Measurements from ENCODE around the gene MGLL. TPM values are rescaled to one million over a fixed set of nuclear protein-coding genes. Genes with fewer than 3 reads are reported as not detected.

The MGLL gene
- total and polyA plus RNA-seq, 4 donors, result 67.0 to 182 (median 78.2) TPM

DNA sequence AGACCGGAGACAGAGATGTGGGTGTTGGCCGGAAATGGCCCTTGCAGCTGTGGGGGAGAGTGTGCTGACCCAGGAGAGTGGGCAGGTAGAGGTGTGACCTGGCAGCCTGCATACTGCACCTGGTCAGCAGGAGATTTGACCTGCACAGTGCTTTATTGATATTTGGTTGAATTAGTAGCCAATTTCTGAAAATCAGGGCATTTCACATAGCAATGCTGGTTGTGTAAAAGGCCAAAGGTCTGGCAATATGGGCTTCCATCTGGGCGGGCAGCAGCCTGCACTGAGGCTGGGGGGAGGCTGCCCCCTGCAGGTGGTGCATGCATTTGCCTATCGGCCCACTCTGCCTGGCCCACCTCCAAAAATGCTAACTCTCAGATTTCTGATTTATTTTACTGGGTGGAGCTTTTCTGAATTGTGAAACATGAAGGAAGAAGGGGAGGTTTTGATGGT is 9.4 kb upstream of the MGLL start:
- Histone ChIP-seq H3K36me3 (ENCODE audit: control insufficient read depth in 4 of 4, insufficient read depth in 4 of 4, low read length in 4 of 4) (no peaks in the 10 kb centered on the region), H3K27ac (ENCODE audit: low read depth in 1 of 2, low read length in 1 of 2) (no peak overlapping the region), H3K4me3 (no peak overlapping the region), H3K9ac (ENCODE audit: insufficient read depth in 1 of 2, low read length in 2 of 2) (no peak overlapping the region), H3K4me1 (ENCODE audit: control insufficient read depth in 5 of 5, insufficient read depth in 5 of 5, low read length in 5 of 5) (no peaks in the 10 kb centered on the region), H3K27me3 (ENCODE audit: control insufficient read depth in 3 of 3, insufficient read depth in 3 of 3, low read length in 2 of 3) (no peaks in the 10 kb centered on the region), H3K9me3 (ENCODE audit: control insufficient read depth in 4 of 4, insufficient read depth in 3 of 4, low read length in 3 of 4) (peaks cover 0 to 6% (median 0%) of the 10 kb centered on the region in 4 donors)
- DNase-seq (peak in 1 of 3 donors; percentile 35), ATAC-seq (ENCODE audit: insufficient read depth, low FRiP score) (peak; percentile 79)
- 52 to 53% methylated on average over 4 of the region's 4 CpGs for WGBS, 2 donors
- TF ChIP-seq, protein P1, sequence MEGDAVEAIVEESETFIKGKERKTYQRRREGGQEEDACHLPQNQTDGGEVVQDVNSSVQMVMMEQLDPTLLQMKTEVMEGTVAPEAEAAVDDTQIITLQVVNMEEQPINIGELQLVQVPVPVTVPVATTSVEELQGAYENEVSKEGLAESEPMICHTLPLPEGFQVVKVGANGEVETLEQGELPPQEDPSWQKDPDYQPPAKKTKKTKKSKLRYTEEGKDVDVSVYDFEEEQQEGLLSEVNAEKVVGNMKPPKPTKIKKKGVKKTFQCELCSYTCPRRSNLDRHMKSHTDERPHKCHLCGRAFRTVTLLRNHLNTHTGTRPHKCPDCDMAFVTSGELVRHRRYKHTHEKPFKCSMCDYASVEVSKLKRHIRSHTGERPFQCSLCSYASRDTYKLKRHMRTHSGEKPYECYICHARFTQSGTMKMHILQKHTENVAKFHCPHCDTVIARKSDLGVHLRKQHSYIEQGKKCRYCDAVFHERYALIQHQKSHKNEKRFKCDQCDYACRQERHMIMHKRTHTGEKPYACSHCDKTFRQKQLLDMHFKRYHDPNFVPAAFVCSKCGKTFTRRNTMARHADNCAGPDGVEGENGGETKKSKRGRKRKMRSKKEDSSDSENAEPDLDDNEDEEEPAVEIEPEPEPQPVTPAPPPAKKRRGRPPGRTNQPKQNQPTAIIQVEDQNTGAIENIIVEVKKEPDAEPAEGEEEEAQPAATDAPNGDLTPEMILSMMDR (IDR thresholded peaks at IDR 0.05; ENCODE audit: control extremely low read depth, extremely low read depth), result peak; percentile 50

DNA sequence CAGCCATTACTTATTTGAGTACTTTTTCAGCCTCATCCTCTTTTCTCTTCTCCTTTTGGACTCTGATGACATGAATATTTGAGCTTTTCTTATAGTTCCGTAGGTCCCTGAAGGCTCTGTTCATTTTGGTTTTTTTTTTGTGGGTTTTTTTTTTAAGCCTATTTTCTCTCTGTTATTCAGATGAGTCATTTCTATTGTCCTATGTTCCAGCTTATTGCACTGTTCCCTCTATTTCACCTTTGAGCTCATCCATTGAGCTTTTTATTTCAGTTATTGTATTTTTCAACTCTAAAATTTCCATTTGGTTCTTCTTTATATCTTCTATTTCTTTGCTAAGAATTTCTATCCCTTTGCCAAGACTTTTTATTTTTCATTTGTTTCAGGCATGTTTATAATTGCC is 7.2 kb upstream of the MGLL start:
- H3K27ac ChIP-seq (ENCODE audit: low read depth in 1 of 2, low read length in 1 of 2), result no peak overlapping the region
- H3K27me3 ChIP-seq (ENCODE audit: control insufficient read depth in 3 of 3, insufficient read depth in 3 of 3, low read length in 2 of 3), result no peaks in the 10 kb centered on the region
- 46 to 96% methylated on average over 1 of the region's 1 CpG for WGBS, 2 donors

DNA sequence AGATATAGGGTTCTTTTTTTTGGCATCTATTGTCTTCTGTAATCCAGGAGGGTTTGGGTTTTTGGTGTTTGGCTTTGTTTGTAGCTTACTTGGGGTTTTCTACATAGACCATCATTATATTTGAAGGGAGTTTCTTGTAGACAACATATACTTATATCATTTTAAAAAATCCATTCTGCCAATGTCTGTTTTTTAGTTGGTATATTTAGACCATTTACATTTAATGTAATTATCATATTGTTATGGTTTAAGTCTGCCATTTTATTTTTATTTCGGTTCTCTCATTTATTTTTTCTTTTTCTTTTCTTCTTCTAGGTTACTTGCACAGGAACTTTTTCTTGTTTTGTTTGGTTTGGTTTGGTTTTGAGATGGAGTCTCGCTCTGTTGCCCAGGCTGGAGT is 5.5 kb upstream of the MGLL start:
- Histone ChIP-seq H3K27me3 (ENCODE audit: control insufficient read depth in 3 of 3, insufficient read depth in 3 of 3, low read length in 2 of 3) (peaks cover 0 to 4% (median 0%) of the 10 kb centered on the region in 3 donors), H3K4me3 (no peak overlapping the region), H3K9me3 (ENCODE audit: control insufficient read depth in 4 of 4, insufficient read depth in 3 of 4, low read length in 3 of 4) (peaks cover 0 to 4% (median 0%) of the 10 kb centered on the region in 4 donors), H3K36me3 (ENCODE audit: control insufficient read depth in 4 of 4, insufficient read depth in 4 of 4, low read length in 4 of 4) (no peaks in the 10 kb centered on the region), H3K9ac (ENCODE audit: insufficient read depth in 1 of 2, low read length in 2 of 2) (no peak overlapping the region), H3K4me1 (ENCODE audit: control insufficient read depth in 5 of 5, insufficient read depth in 5 of 5, low read length in 5 of 5) (peaks cover 0 to 6% (median 3%) of the 10 kb centered on the region in 5 donors), H3K27ac (ENCODE audit: low read depth in 1 of 2, low read length in 1 of 2) (no peak overlapping the region)
- DNase-seq (no peak), ATAC-seq (ENCODE audit: insufficient read depth, low FRiP score) (no peak)
- WGBS, 2 donors, result 89 to 93% methylated on average over 2 of the region's 2 CpGs
- TF ChIP-seq, protein P1 (IDR thresholded peaks at IDR 0.05; ENCODE audit: control extremely low read depth, extremely low read depth), result no peak

More for the DNA sequence above, 7.2 kb upstream of the MGLL start:
- Histone ChIP-seq H3K36me3 (ENCODE audit: control insufficient read depth in 4 of 4, insufficient read depth in 4 of 4, low read length in 4 of 4) (no peaks in the 10 kb centered on the region), H3K9ac (ENCODE audit: insufficient read depth in 1 of 2, low read length in 2 of 2) (no peak overlapping the region), H3K4me1 (ENCODE audit: control insufficient read depth in 5 of 5, insufficient read depth in 5 of 5, low read length in 5 of 5) (no peaks in the 10 kb centered on the region), H3K4me3 (no peak overlapping the region), H3K9me3 (ENCODE audit: control insufficient read depth in 4 of 4, insufficient read depth in 3 of 4, low read length in 3 of 4) (peaks cover 0 to 6% (median 0%) of the 10 kb centered on the region in 4 donors)
- DNase-seq, result no peak
- TF ChIP-seq, protein P1 (IDR thresholded peaks at IDR 0.05; ENCODE audit: control extremely low read depth, extremely low read depth), result no peak
- no peak for ATAC-seq (ENCODE audit: insufficient read depth, low FRiP score)

DNA sequence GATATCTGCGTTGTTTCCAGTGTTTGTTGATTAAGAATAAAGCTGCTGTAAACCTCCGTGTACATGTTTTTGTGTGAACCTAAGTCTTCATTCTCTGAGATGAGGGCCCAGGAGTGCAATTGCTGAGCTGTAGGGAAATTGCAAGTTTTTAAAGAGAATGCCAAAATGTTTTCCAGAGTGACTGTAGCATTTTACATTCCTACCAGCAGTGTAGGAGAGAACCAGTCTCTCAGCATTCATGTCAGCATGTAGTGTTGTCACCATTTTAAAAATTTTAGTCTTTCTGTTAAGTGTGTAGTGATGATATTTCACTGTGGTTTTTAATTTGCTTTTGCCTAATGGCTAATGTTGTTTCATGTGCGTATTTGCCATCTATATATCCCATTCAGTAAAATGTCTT is 3.4 kb upstream of the MGLL start:
- 85% methylated on average over 3 of the region's 3 CpGs for WGBS, 2 donors
- Histone ChIP-seq H3K9me3 (ENCODE audit: control insufficient read depth in 4 of 4, insufficient read depth in 3 of 4, low read length in 3 of 4) (peaks cover 0 to 4% (median 0%) of the 10 kb centered on the region in 4 donors), H3K36me3 (ENCODE audit: control insufficient read depth in 4 of 4, insufficient read depth in 4 of 4, low read length in 4 of 4) (no peaks in the 10 kb centered on the region), H3K27ac (ENCODE audit: low read depth in 1 of 2, low read length in 1 of 2) (no peak overlapping the region), H3K4me3 (no peak overlapping the region), H3K4me1 (ENCODE audit: control insufficient read depth in 5 of 5, insufficient read depth in 5 of 5, low read length in 5 of 5) (peaks cover 0 to 24% (median 13%) of the 10 kb centered on the region in 5 donors), H3K9ac (ENCODE audit: insufficient read depth in 1 of 2, low read length in 2 of 2) (no peak overlapping the region), H3K27me3 (ENCODE audit: control insufficient read depth in 3 of 3, insufficient read depth in 3 of 3, low read length in 2 of 3) (peaks cover 0 to 4% (median 0%) of the 10 kb centered on the region in 3 donors)
- DNase-seq (peak in 1 of 3 donors; percentile 31), ATAC-seq (ENCODE audit: insufficient read depth, low FRiP score) (no peak)
- TF ChIP-seq, protein P1 (IDR thresholded peaks at IDR 0.05; ENCODE audit: control extremely low read depth, extremely low read depth), result no peak

Measured in lung (tissue), 12 donors.